Measurements from ENCODE around the gene JPH3. TPM values are rescaled to one million over a fixed set of nuclear protein-coding genes. Genes with fewer than 3 reads are reported as not detected.

Gene JPH3
- polyA plus RNA-seq, 1 donor (not counting 4 experiments of a cell fraction or from before 2014, with no cell fraction given) = not detected

GRCh38 chr16:87608400-87608985, 6.2 kb downstream of the JPH3 start:
- H3K4me2 ChIP-seq (ENCODE audit: control insufficient read depth, extremely low read depth, insufficient read depth, low read depth, low read length) = no peak overlapping the region
- no peaks in the 10 kb centered on the region for H3K79me2 ChIP-seq (ENCODE audit: control insufficient read depth, insufficient read depth, low read length)
- H3K9me3 ChIP-seq (ENCODE audit: control insufficient read depth, low read depth, low read length) = no peaks in the 10 kb centered on the region
- H3K4me3 ChIP-seq (ENCODE audit: control insufficient read depth in 2 of 3, extremely low read depth in 1 of 3, insufficient read depth in 2 of 3, low read depth in 1 of 3, low read length in 3 of 3) = no peak overlapping the region
- H3K9ac ChIP-seq (ENCODE audit: control insufficient read depth, extremely low read depth, insufficient read depth, low read length) = no peak overlapping the region
- FAIRE-seq (no peak), DNase-seq (ENCODE audit: low read depth, low spot score) (peak; percentile 15)
- no peaks in the 10 kb centered on the region for H4K20me1 ChIP-seq (ENCODE audit: control insufficient read depth, extremely low read depth, insufficient read depth, low read length)
- H3K4me1 ChIP-seq (ENCODE audit: control insufficient read depth, extremely low read depth, insufficient read depth, low read length) = no peaks in the 10 kb centered on the region
- H3K27ac ChIP-seq (ENCODE audit: control insufficient read depth, insufficient read depth, low read length) = no peak overlapping the region
- H3K36me3 ChIP-seq (ENCODE audit: control insufficient read depth in 2 of 2, extremely low read depth in 1 of 2, insufficient read depth in 2 of 2, low read length in 2 of 2) = no peaks in the 10 kb centered on the region
- no peak overlapping the region for H2AFZ ChIP-seq (ENCODE audit: control insufficient read depth, low read length)
- peaks cover 41% of the 10 kb centered on the region for H3K27me3 ChIP-seq (ENCODE audit: control insufficient read depth, extremely low read depth, insufficient read depth, low read length)
- TF ChIP-seq EZH2 (IDR thresholded peaks at IDR 0.05; ENCODE audit: low read length) = no peak
- dilution Hi-C loops (cut with MboI; ENCODE audit: extremely low pct_ligation_motif_present, low sequenced_read_pairs) = no loop called here
- no peaks in the 10 kb centered on the region for H3K9me1 ChIP-seq (ENCODE audit: control insufficient read depth, extremely low read depth, insufficient read depth, low read length)

DNA sequence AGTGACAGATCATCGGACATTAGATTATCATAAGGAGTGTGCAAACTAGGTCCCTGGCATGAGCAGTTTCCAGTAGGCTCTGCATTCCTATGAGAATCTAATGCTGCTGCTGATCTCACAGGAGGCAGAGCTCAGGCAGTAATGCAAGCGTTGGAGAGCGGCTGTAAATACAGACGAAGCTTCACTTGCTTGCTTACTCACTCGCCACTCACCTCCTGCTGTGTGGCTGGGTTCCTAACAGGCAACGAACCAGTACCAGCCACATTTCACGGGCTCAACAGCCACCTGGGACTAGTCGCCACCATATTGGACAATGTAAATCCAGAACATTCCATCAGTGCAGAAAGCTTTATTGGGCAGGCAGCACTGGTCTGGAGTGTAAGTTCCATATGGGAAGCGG, 7.7 kb downstream of the JPH3 start:
- H3K27ac ChIP-seq (ENCODE audit: control insufficient read depth, insufficient read depth, low read length) = no peak overlapping the region
- no peaks in the 10 kb centered on the region for H3K9me1 ChIP-seq (ENCODE audit: control insufficient read depth, extremely low read depth, insufficient read depth, low read length)
- TF ChIP-seq CTCF (optimal IDR thresholded peaks at IDR 0.05 in 1 of 3, IDR thresholded peaks at IDR 0.05 in 1 of 3, conservative IDR thresholded peaks at IDR 0.05 in 1 of 3; ENCODE audit: extremely low read depth in 1 of 3, insufficient read depth in 2 of 3, low read length in 3 of 3) (no peak), EZH2 (IDR thresholded peaks at IDR 0.05; ENCODE audit: low read length) (no peak)
- H2AFZ ChIP-seq (ENCODE audit: control insufficient read depth, low read length) = no peak overlapping the region
- no peaks in the 10 kb centered on the region for H3K36me3 ChIP-seq (ENCODE audit: control insufficient read depth in 2 of 2, extremely low read depth in 1 of 2, insufficient read depth in 2 of 2, low read length in 2 of 2)
- H3K4me2 ChIP-seq (ENCODE audit: control insufficient read depth, extremely low read depth, insufficient read depth, low read depth, low read length) = no peak overlapping the region
- H3K4me3 ChIP-seq (ENCODE audit: control insufficient read depth in 2 of 3, extremely low read depth in 1 of 3, insufficient read depth in 2 of 3, low read depth in 1 of 3, low read length in 3 of 3) = no peak overlapping the region
- H3K27me3 ChIP-seq (ENCODE audit: control insufficient read depth, extremely low read depth, insufficient read depth, low read length) = peaks cover 26% of the 10 kb centered on the region
- DNase-seq (ENCODE audit: low read depth, low spot score) = no peak
- H3K9me3 ChIP-seq (ENCODE audit: control insufficient read depth, low read depth, low read length) = no peaks in the 10 kb centered on the region
- no peaks in the 10 kb centered on the region for H3K4me1 ChIP-seq (ENCODE audit: control insufficient read depth, extremely low read depth, insufficient read depth, low read length)
- no peak overlapping the region for H3K9ac ChIP-seq (ENCODE audit: control insufficient read depth, extremely low read depth, insufficient read depth, low read length)
- dilution Hi-C loops (cut with MboI; ENCODE audit: extremely low pct_ligation_motif_present, low sequenced_read_pairs) = no loop called here
- no peaks in the 10 kb centered on the region for H3K79me2 ChIP-seq (ENCODE audit: control insufficient read depth, insufficient read depth, low read length)
- FAIRE-seq = no peak
- no peaks in the 10 kb centered on the region for H4K20me1 ChIP-seq (ENCODE audit: control insufficient read depth, extremely low read depth, insufficient read depth, low read length)

GRCh38 chr16:87611456-87611855, 9.1 kb downstream of the JPH3 start:
- Histone ChIP-seq H3K27ac (ENCODE audit: control insufficient read depth, insufficient read depth, low read length) (no peak overlapping the region), H3K4me3 (ENCODE audit: control insufficient read depth in 2 of 3, extremely low read depth in 1 of 3, insufficient read depth in 2 of 3, low read depth in 1 of 3, low read length in 3 of 3) (no peak overlapping the region), H4K20me1 (ENCODE audit: control insufficient read depth, extremely low read depth, insufficient read depth, low read length) (no peaks in the 10 kb centered on the region), H3K27me3 (ENCODE audit: control insufficient read depth, extremely low read depth, insufficient read depth, low read length) (peaks cover 12% of the 10 kb centered on the region), H3K9me3 (ENCODE audit: control insufficient read depth, low read depth, low read length) (no peaks in the 10 kb centered on the region), H3K4me1 (ENCODE audit: control insufficient read depth, extremely low read depth, insufficient read depth, low read length) (no peaks in the 10 kb centered on the region), H3K36me3 (ENCODE audit: control insufficient read depth in 2 of 2, extremely low read depth in 1 of 2, insufficient read depth in 2 of 2, low read length in 2 of 2) (no peaks in the 10 kb centered on the region), H3K4me2 (ENCODE audit: control insufficient read depth, extremely low read depth, insufficient read depth, low read depth, low read length) (no peak overlapping the region), H3K9ac (ENCODE audit: control insufficient read depth, extremely low read depth, insufficient read depth, low read length) (no peak overlapping the region), H3K79me2 (ENCODE audit: control insufficient read depth, insufficient read depth, low read length) (no peaks in the 10 kb centered on the region), H3K9me1 (ENCODE audit: control insufficient read depth, extremely low read depth, insufficient read depth, low read length) (no peaks in the 10 kb centered on the region), H2AFZ (ENCODE audit: control insufficient read depth, low read length) (no peak overlapping the region)
- DNase-seq (ENCODE audit: low read depth, low spot score) (no peak), FAIRE-seq (no peak)
- dilution Hi-C loops (cut with MboI; ENCODE audit: extremely low pct_ligation_motif_present, low sequenced_read_pairs) = no loop called here
- TF ChIP-seq CTCF (optimal IDR thresholded peaks at IDR 0.05 in 1 of 3, IDR thresholded peaks at IDR 0.05 in 1 of 3, conservative IDR thresholded peaks at IDR 0.05 in 1 of 3; ENCODE audit: extremely low read depth in 1 of 3, insufficient read depth in 2 of 3, low read length in 3 of 3) (no peak), EZH2 (IDR thresholded peaks at IDR 0.05; ENCODE audit: low read length) (no peak)
